Loucy (cell line): Measurements from ENCODE around the gene RAB44.

Experiments
- H2AFZ ChIP-seq: fragments of 200-600 bp; sonication (generic); 2 replicates; pipeline ENCODE4 v1.6.0; 2016; ENCODE audit warnings: antibody characterized with exemption, mild to moderate bottlenecking, low read length, moderate library complexity
- H3F3A ChIP-seq: fragments of 200-600 bp; 2 replicates; pipeline ENCODE4 v1.6.0; 2016; ENCODE audit warnings: antibody characterized with exemption, low read depth, mild to moderate bottlenecking
- H3K27me3 ChIP-seq: fragments of 200-600 bp; sonication (generic); 2 replicates; pipeline ENCODE4 v1.6.1; 2014; ENCODE audit warnings: low read length, mild to moderate bottlenecking; ENCODE audit not compliant: insufficient read depth, poor library complexity, severe bottlenecking
- H3K36me3 ChIP-seq: fragments of 200-600 bp; sonication (generic); 2 replicates; pipeline ENCODE4 v1.6.1; 2016; ENCODE audit warnings: low read length; ENCODE audit not compliant: insufficient read depth
- H3K4me1 ChIP-seq: fragments of 200-600 bp; sonication (generic); 2 replicates; pipeline ENCODE4 v1.5.1; 2014; ENCODE audit warnings: low read length, mild to moderate bottlenecking; ENCODE audit not compliant: insufficient read depth, poor library complexity, severe bottlenecking
- H3K4me2 ChIP-seq: fragments of 200-600 bp; sonication (generic); 2 replicates; pipeline ENCODE4 v1.6.0; 2014; ENCODE audit warnings: antibody characterized with exemption, low read length, low read depth, mild to moderate bottlenecking; ENCODE audit not compliant: poor library complexity, severe bottlenecking
- H3K4me3 ChIP-seq: fragments of 200-600 bp; sonication (generic); 2 replicates; pipeline ENCODE4 v1.5.1; 2014; ENCODE audit warnings: low read length, mild to moderate bottlenecking, mixed read lengths; ENCODE audit not compliant: poor library complexity, severe bottlenecking
- H3K79me2 ChIP-seq: fragments of 200-600 bp; sonication (generic); 2 replicates; pipeline ENCODE4 v1.6.1; 2014; ENCODE audit warnings: low read length; ENCODE audit not compliant: insufficient read depth
- H3K9ac ChIP-seq: fragments of 200-600 bp; sonication (generic); 2 replicates; pipeline ENCODE4 v1.6.0; 2014; ENCODE audit warnings: mild to moderate bottlenecking, low read depth, low read length, moderate library complexity; ENCODE audit not compliant: poor library complexity, severe bottlenecking
- H3K9me2 ChIP-seq: fragments of 200-600 bp; sonication (generic); replicated peaks from 2 replicates; pipeline ENCODE4 v1.6.1; 2016; ENCODE audit warnings: low read depth, low read length, mixed read lengths
- H3K9me3 ChIP-seq: fragments of 200-600 bp; sonication (generic); 2 replicates; pipeline ENCODE4 v1.6.1; 2014; ENCODE audit warnings: mild to moderate bottlenecking, antibody characterized with exemption, low read length, low read depth; ENCODE audit not compliant: insufficient read depth
- H4K20me1 ChIP-seq: fragments of 200-600 bp; sonication (generic); 2 replicates; pipeline ENCODE4 v1.6.0; 2014; ENCODE audit warnings: antibody characterized with exemption, low read length, mild to moderate bottlenecking; ENCODE audit not compliant: insufficient read depth, poor library complexity, severe bottlenecking
- EZH2phosphoT487 ChIP-seq: fragments of 200-600 bp; IDR thresholded peaks from 2 replicates; pipeline ENCODE4 v1.6.1; 2018; ENCODE audit warnings: antibody characterized with exemption, mild to moderate bottlenecking, moderate library complexity, borderline replicate concordance
- TF ChIP-seq, protein P1 (sequence below): fragments of 200-600 bp; sonication (generic); conservative IDR thresholded peaks from 2 replicates; pipeline ENCODE4 v1.5.1; 2014; ENCODE audit warnings: mild to moderate bottlenecking, antibody characterized with exemption, low read length

RAB44 gene

DNA sequence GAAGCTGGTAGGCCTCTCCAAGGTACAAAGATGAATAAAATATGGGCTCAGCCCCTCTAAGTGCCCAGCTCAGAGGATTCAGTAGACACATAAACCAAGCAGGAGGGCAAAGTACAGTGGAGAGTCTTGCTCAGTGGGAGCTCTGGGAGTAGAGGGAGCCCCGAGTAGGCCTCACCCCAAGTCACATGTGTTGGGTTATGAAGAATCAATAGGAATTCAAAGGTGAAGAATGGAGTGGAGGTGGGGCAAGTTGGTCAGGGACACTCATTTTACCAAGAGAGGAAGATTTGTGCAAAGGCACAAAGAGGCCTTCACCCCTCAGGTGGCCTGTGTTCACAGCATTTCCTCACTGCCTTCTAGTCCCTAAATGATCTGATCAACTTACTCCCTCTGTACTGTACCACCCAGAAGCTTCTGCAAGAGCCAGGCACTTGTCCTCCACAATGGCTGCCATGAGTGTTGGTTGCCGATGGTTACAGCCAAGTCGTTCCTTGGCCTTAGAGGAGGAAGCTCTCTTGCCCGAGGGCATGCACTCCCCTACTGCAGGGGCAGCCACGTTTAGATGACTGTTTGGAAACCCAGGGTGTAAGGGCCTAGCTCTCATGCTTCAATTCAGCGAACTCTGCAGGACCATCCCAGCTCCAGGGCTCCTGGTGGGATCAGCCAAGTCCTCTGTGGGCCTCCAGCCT lies 25.8 kb upstream of the RAB44 start:
- H3K9me2 ChIP-seq, result no peaks in the 10 kb centered on the region

DNA sequence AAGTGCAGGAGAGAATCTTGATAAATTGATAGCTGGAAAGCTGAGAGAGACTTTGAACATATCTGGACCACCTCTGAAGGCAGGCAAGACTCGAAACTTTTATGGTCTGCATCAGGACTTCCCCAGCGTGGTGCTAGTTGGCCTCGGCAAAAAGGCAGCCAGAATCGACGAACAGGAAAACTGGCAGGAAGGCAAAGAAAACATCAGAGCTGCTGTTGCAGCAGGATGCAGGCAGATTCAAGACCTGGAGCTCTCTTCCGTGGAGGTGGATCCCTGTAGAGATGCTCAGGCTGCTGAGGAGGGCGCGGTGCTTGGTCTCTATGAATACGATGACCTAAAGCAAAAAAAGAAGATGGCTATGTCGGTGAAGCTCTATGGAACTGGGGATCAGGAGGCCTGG lies 23.7 kb upstream of the RAB44 start:
- Histone ChIP-seq H4K20me1 (no peaks in the 10 kb centered on the region), H2AFZ (no peak overlapping the region), H3K4me3 (no peak overlapping the region), H3K4me2 (no peak overlapping the region), H3F3A (peaks cover 6% of the 10 kb centered on the region; the same call in 1 of the 2 replicates), H3K4me1 (peaks cover 17% of the 10 kb centered on the region), H3K27me3 (no peaks in the 10 kb centered on the region), H3K36me3 (no peaks in the 10 kb centered on the region), H3K9me2 (no peaks in the 10 kb centered on the region), H3K9me3 (no peaks in the 10 kb centered on the region), H3K79me2 (no peaks in the 10 kb centered on the region), H3K9ac (no peak overlapping the region)
- TF ChIP-seq, protein P1, sequence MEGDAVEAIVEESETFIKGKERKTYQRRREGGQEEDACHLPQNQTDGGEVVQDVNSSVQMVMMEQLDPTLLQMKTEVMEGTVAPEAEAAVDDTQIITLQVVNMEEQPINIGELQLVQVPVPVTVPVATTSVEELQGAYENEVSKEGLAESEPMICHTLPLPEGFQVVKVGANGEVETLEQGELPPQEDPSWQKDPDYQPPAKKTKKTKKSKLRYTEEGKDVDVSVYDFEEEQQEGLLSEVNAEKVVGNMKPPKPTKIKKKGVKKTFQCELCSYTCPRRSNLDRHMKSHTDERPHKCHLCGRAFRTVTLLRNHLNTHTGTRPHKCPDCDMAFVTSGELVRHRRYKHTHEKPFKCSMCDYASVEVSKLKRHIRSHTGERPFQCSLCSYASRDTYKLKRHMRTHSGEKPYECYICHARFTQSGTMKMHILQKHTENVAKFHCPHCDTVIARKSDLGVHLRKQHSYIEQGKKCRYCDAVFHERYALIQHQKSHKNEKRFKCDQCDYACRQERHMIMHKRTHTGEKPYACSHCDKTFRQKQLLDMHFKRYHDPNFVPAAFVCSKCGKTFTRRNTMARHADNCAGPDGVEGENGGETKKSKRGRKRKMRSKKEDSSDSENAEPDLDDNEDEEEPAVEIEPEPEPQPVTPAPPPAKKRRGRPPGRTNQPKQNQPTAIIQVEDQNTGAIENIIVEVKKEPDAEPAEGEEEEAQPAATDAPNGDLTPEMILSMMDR, result no peak
- TF ChIP-seq EZH2phosphoT487, result no peak

More for the DNA sequence above, 25.8 kb upstream of the RAB44 start:
- Histone ChIP-seq H3K4me3 (no peak overlapping the region), H3K9ac (no peak overlapping the region), H3K4me1 (no peaks in the 10 kb centered on the region), H3K79me2 (no peaks in the 10 kb centered on the region), H3K36me3 (no peaks in the 10 kb centered on the region), H3K27me3 (no peaks in the 10 kb centered on the region), H4K20me1 (no peaks in the 10 kb centered on the region), H3F3A (no peaks in the 10 kb centered on the region), H2AFZ (no peak overlapping the region), H3K4me2 (no peak overlapping the region), H3K9me3 (no peaks in the 10 kb centered on the region)
- no peak for TF ChIP-seq EZH2phosphoT487
- TF ChIP-seq, protein P1, result no peak

DNA sequence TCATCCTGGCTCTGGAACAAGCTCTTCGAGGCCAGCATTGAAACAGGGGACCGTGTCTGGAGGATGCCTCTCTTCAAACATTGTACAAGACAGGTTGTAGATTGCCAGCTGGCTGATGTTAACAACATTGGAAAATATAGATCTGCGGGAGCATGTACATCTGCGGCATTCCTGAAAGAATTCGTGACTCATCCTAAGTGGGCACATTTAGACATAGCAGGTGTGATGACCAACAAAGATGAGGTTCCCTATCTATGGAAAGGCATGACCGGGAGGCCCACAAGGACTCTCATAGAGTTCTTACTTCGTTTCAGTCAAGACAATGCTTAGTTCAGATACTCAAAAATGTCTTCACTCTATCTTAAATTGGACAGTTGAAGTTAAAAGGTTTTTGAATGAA lies 22.7 kb upstream of the RAB44 start:
- H3F3A ChIP-seq, result peaks cover 6% of the 10 kb centered on the region; the same call in 1 of the 2 replicates
- no peak for TF ChIP-seq EZH2phosphoT487
- TF ChIP-seq, protein P1, result no peak
- no peak overlapping the region for H2AFZ ChIP-seq
- no peaks in the 10 kb centered on the region for H3K9me2 ChIP-seq
- H3K36me3 ChIP-seq, result no peaks in the 10 kb centered on the region
- H3K79me2 ChIP-seq, result no peaks in the 10 kb centered on the region
- H3K27me3 ChIP-seq, result no peaks in the 10 kb centered on the region
- no peak overlapping the region for H3K4me2 ChIP-seq
- H3K4me3 ChIP-seq, result no peak overlapping the region
- H3K9ac ChIP-seq, result no peak overlapping the region
- H4K20me1 ChIP-seq, result no peaks in the 10 kb centered on the region
- H3K4me1 ChIP-seq, result peaks cover 27% of the 10 kb centered on the region
- no peaks in the 10 kb centered on the region for H3K9me3 ChIP-seq
